Stomach (tissue), 9 donors: ENCODE measurements around the gene KCNA10. TPM values are rescaled to one million over a fixed set of nuclear protein-coding genes. Genes with fewer than 3 reads are reported as not detected.
"Not testable (repeated sequence)": the region's sequence is repeated elsewhere in the genome, so short reads cannot be mapped to it uniquely, and the experiment has no call there.

Source experiments
- DNase-seq, 2 donors: peaks; one replicate each; pipeline versions ENCODE4 v3.0.0 to v3.0.0-alpha.2; 2013 to 2019
- H3K27ac ChIP-seq, 5 donors: fragments of 200-600 bp in 4 of 5; sonication (generic) in 4 of 5; one replicate each; pipeline ENCODE4 v1.5.1; 2013 to 2019; ENCODE audit warnings: mild to moderate bottlenecking in 1 of 5, moderate library complexity in 1 of 5
- H3K27me3 ChIP-seq, 3 donors: fragments of 200-600 bp; sonication (generic); one replicate each; pipeline ENCODE4 v1.5.1; 2017 to 2019; ENCODE audit warnings: mixed run types in 1 of 3
- H3K36me3 ChIP-seq, 4 donors: fragments of 200-600 bp; sonication (generic); 1 replicate in 3 of 4; 2 replicates in 1 of 4; pipeline ENCODE4 v1.5.1; 2016 to 2019
- H3K4me1 ChIP-seq, 4 donors: fragments of 200-600 bp; sonication (generic); one replicate each; pipeline ENCODE4 v1.5.1; 2016 to 2019
- H3K4me3 ChIP-seq, 4 donors: fragments of 200-600 bp; sonication (generic) in 3 of 4; one replicate each; pipeline ENCODE4 v1.5.1; 2016 to 2019; ENCODE audit warnings: mild to moderate bottlenecking in 1 of 4
- H3K9me3 ChIP-seq, 4 donors: fragments of 200-600 bp; sonication (generic); one replicate each; pipeline ENCODE4 v1.5.1; 2016 to 2019
- EP300 ChIP-seq: sonication (generic); formaldehyde crosslinking; IDR thresholded peaks from one replicate; pipeline ENCODE4 v1.6.1; 2017; ENCODE audit warnings: antibody characterized with exemption
- POLR2A ChIP-seq, 4 donors: fragments of 450-650 bp; IDR thresholded peaks; one replicate each; pipeline ENCODE4 v1.6.1; 2016; ENCODE audit warnings: antibody characterized with exemption in 4 of 4, control low read depth in 2 of 4, mild to moderate bottlenecking in 1 of 4, moderate library complexity in 1 of 4
- POLR2AphosphoS5 ChIP-seq, 3 donors: sonication (generic); formaldehyde crosslinking; IDR thresholded peaks; one replicate each; pipeline ENCODE4 v1.6.1; 2016; ENCODE audit warnings: antibody characterized with exemption in 3 of 3
- WGBS, 5 donors: extraction: QIAGEN DNeasy Blood & Tissue Kit in 3 of 5; methylation state at CpG; one replicate each; pipeline versions ENCODE4 v1.1.5 to v1.1.7; 2013 to 2018; 5-methylcytosine and 5-hydroxymethylcytosine counted together
- intact Hi-C: fragments of 100-400 bp; cut with DNase I; formaldehyde crosslinking; loops from one replicate; pipeline ENCODE4 v1.15.1; 2023; ENCODE audit warnings: low total_unique reads
- polyA plus RNA-seq, 3 donors: library from polyadenylated mRNA; stranded (reverse); fragments of 200-250 nt; gene quantifications; one replicate each; pipeline ENCODE4 v1.2.3, GENCODE V29; 2013
- total RNA-seq, 5 donors: library from RNA; depleted of rRNA; stranded (reverse); fragments of >200 nt; gene quantifications; one replicate each; pipeline versions ENCODE4 v1.1.0 to v1.2.3, GENCODE V29; 2014 to 2016
- TF ChIP-seq, protein P1 (sequence below), 7 experiments: fragments of 450-650 bp in 4 of 7; fragments of 200-600 bp in 3 of 7; sonication (generic) in 3 of 7; IDR thresholded peaks; one replicate each; pipeline ENCODE4 v1.5.1; 2016 to 2019; ENCODE audit warnings: antibody characterized with exemption in 7 of 7, control low read depth in 2 of 7, mild to moderate bottlenecking in 1 of 7
- donor health status: healthy with polysubstance abuse.
- donor health status: Bipolar disorder and iron deficiency.
- donor health status: healthy.

Gene KCNA10
- total and polyA plus RNA-seq, 8 donors: 0.12 to 0.58 TPM; not detected in 6

DNA sequence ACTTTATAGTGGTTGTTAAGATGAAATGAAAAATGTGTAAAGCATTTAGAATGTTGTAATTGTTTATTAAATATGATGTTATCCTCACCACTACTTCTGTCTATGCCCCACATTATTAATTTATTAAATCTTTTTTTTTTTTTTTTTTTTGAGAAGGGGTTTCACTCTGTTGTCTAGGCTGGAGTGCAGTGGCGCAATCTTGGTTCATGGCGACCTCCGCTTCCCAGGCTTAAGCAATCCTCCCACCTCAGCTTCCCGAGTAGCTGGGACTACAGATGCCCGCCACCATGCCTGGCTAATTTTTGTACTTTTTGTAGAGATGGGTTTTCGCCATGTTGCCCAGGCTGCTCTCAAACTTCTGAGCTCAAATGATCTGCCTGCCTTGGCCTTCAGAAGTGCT is 7.5 kb downstream of the KCNA10 start:
- no peak overlapping the region for H3K27ac ChIP-seq
- TF ChIP-seq EP300 (no peak), POLR2AphosphoS5 (IDR thresholded peaks at IDR 0.05) (no peak), POLR2A (IDR thresholded peaks at IDR 0.05) (no peak)
- TF ChIP-seq, protein P1, sequence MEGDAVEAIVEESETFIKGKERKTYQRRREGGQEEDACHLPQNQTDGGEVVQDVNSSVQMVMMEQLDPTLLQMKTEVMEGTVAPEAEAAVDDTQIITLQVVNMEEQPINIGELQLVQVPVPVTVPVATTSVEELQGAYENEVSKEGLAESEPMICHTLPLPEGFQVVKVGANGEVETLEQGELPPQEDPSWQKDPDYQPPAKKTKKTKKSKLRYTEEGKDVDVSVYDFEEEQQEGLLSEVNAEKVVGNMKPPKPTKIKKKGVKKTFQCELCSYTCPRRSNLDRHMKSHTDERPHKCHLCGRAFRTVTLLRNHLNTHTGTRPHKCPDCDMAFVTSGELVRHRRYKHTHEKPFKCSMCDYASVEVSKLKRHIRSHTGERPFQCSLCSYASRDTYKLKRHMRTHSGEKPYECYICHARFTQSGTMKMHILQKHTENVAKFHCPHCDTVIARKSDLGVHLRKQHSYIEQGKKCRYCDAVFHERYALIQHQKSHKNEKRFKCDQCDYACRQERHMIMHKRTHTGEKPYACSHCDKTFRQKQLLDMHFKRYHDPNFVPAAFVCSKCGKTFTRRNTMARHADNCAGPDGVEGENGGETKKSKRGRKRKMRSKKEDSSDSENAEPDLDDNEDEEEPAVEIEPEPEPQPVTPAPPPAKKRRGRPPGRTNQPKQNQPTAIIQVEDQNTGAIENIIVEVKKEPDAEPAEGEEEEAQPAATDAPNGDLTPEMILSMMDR (IDR thresholded peaks at IDR 0.05): no peak
- no peak for DNase-seq
- peaks cover 0 to 12% (median 6%) of the 10 kb centered on the region in 4 donors for H3K4me1 ChIP-seq
- 91 to 95% (median 95%) methylated on average over 6 of the region's 6 CpGs for WGBS, 5 donors
- no peaks in the 10 kb centered on the region for H3K36me3 ChIP-seq
- intact Hi-C loops: no loop called here
- no peaks in the 10 kb centered on the region for H3K9me3 ChIP-seq
- H3K27me3 ChIP-seq: no peaks in the 10 kb centered on the region
- no peak overlapping the region for H3K4me3 ChIP-seq

DNA sequence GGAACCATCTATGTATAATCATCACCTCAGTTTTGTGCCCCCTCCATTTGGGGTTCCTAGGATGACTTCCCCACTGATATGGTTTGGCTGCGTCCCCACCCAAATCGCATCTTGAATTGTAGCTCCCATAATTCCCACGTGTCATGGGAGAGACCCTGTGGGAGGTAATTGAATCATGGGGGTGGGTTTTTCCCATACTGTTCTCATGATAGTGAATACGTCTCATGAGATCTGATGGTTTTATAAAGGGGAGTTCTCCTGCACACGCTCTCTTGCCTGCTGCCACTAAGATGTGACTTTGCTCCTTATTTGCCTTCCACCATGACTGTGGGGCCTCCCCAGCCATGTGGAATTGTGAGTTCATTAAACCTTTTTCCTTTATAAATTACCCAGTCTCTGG is 8.1 kb downstream of the KCNA10 start:
- H3K27me3 ChIP-seq, DNase-seq, H3K27ac ChIP-seq, intact Hi-C loops, H3K36me3 ChIP-seq, H3K9me3 ChIP-seq, H3K4me3 ChIP-seq: not testable (repeated sequence)
- 86 to 95% (median 91%) methylated on average over 5 of the region's 5 CpGs for WGBS, 5 donors
- peaks cover 0 to 12% (median 6%) of the 10 kb centered on the region in 4 donors for H3K4me1 ChIP-seq

DNA sequence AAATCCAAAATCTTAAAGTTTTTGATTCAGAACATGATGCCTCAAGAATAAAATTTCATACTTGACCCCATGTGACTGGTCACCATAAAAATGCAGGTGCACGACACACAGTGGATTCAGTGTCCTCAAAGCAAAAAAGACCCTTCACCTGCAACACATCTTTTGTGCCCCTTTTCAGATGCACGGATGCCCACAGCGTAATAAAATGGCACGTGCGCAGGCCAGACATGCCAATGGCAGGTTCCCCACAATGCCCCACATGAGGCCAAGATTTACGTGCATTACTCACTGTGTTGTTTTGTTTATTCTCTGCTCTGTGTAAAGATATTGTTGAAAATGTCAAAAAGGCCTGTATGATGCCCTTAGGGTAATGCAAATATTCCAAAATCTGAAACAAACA is 9.3 kb downstream of the KCNA10 start:
- DNase-seq: no peak
- Histone ChIP-seq H3K4me1 (peaks cover 0 to 12% (median 6%) of the 10 kb centered on the region in 4 donors), H3K4me3 (no peak overlapping the region), H3K36me3 (no peaks in the 10 kb centered on the region), H3K27ac (no peak overlapping the region), H3K9me3 (no peaks in the 10 kb centered on the region), H3K27me3 (no peaks in the 10 kb centered on the region)
- TF ChIP-seq EP300 (no peak), POLR2AphosphoS5 (IDR thresholded peaks at IDR 0.05) (no peak), POLR2A (IDR thresholded peaks at IDR 0.05) (no peak)
- TF ChIP-seq, protein P1 (IDR thresholded peaks at IDR 0.05): no peak
- WGBS, 5 donors: 84 to 95% (median 90%) methylated on average over 6 of the region's 6 CpGs
- intact Hi-C loops: no loop called here

DNA sequence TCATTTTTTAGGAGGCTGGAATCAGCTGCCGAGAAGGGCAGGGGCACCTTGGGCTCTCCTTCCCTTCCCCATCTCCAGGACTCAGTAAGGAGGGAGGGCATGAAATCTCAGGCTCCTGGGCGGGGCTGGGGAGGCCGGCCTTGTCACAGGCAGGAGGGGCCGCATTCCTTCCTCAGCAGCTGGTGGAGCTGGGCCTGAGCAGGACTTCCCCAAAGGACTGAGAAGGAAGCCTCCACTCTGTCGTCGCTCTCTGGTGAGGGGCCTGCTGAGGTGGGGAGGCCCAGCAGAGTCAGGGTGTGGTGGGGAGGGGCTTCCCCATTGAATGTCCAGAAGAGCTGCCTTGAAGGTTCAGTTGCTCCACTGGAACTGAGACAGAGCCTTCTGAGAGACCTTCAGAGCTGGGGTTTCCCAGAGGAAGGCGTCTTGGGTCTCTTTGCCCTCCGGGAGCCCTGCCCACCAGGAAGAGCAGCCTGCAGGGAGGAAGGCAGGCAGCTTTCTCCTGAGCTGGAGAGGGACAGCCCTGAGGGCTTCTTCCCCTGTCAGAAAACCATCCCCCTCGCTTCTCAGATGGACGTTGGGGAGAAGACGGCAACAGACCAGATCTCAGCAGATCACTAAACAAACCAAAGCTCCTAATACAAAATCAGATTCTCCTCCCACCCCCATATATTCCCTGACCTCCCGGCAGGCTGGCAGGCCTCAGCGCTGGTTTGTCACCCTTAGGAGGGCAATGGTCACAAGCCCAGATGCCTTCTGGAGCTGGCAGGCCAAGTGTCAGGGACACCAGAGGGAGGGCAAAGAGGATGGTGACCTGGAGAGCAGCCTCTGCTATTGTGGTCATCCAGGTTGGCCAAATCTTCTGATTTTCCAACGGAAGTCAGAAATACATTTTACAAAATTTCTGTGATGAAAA is 10.7 kb downstream of the KCNA10 start:
- no peaks in the 10 kb centered on the region for H3K9me3 ChIP-seq

More for the DNA sequence above, 10.7 kb downstream of the KCNA10 start:
- Histone ChIP-seq H3K4me1 (peaks cover 0 to 12% (median 6%) of the 10 kb centered on the region in 4 donors), H3K27me3 (no peaks in the 10 kb centered on the region), H3K4me3 (peak overlapping the region in 1 of 4 donors; percentile 5), H3K27ac (peak overlapping the region in 3 of 5 donors; percentile 13 to 69 (median 68)), H3K36me3 (no peaks in the 10 kb centered on the region)
- WGBS, 5 donors: 36 to 46% (median 41%) methylated on average over 12 to 14 of the region's 14 CpGs
- intact Hi-C loops: no loop called here
- peak; percentile 75 to 85 for DNase-seq
- no peak for TF ChIP-seq EP300
- TF ChIP-seq, protein P1 (IDR thresholded peaks at IDR 0.05): no peak
- TF ChIP-seq POLR2AphosphoS5 (IDR thresholded peaks at IDR 0.05): peak in 2 of 3 donors; percentile 48 to 53
